GM23338 (cell line): ENCODE results near the gene GRIK2. TPM values are rescaled to one million over a fixed set of nuclear protein-coding genes. Genes with fewer than 3 reads are reported as not detected.

Source experiments
- ATAC-seq: fragments of 200-7000 bp; cut with Tn5 transposase; 3 replicates; pipeline ENCODE4 v1.9.1; 2020
- DNase-seq: peaks from one replicate; pipeline ENCODE4 v3.0.0-alpha.2; 2015; ENCODE audit warnings: low spot score
- H2AFZ ChIP-seq: fragments of 200-600 bp; sonication (generic); 2 replicates; pipeline ENCODE4 v1.8.0; 2016; ENCODE audit warnings: antibody characterized with exemption, mild to moderate bottlenecking, moderate library complexity
- H3F3A ChIP-seq: fragments of 200-600 bp; sonication (generic); replicated peaks from 2 replicates; pipeline ENCODE4 v1.8.0; 2017; ENCODE audit warnings: antibody characterized with exemption, mixed run types, low read depth
- H3K27ac ChIP-seq: fragments of 200-600 bp; sonication (generic); 2 replicates; pipeline ENCODE4 v1.6.1; 2016; ENCODE audit warnings: low read depth
- H3K27me3 ChIP-seq: fragments of 200-600 bp; sonication (generic); 2 replicates; pipeline ENCODE4 v1.8.0; 2016; ENCODE audit warnings: mild to moderate bottlenecking, mixed run types, moderate library complexity; ENCODE audit not compliant: insufficient read depth
- H3K36me3 ChIP-seq: fragments of 200-600 bp; sonication (generic); 2 replicates; pipeline ENCODE4 v1.8.0; 2016; ENCODE audit warnings: mild to moderate bottlenecking; ENCODE audit not compliant: insufficient read depth
- H3K4me1 ChIP-seq: fragments of 200-600 bp; sonication (generic); 2 replicates; pipeline ENCODE4 v1.8.0; 2016; ENCODE audit warnings: mild to moderate bottlenecking, moderate library complexity; ENCODE audit not compliant: insufficient read depth
- H3K4me2 ChIP-seq: fragments of 200-600 bp; sonication (generic); 2 replicates; pipeline ENCODE4 v1.7.1; 2017; ENCODE audit warnings: mixed run types
- H3K4me3 ChIP-seq: fragments of 200-600 bp; sonication (generic); 2 replicates; pipeline ENCODE4 v1.6.1; 2016; ENCODE audit warnings: mixed run types
- H3K79me2 ChIP-seq: fragments of 200-600 bp; sonication (generic); replicated peaks from 2 replicates; pipeline ENCODE4 v1.8.0; 2017; ENCODE audit warnings: mild to moderate bottlenecking; ENCODE audit not compliant: insufficient read depth
- H3K9me2 ChIP-seq: fragments of 200-600 bp; sonication (generic); 2 replicates; pipeline ENCODE4 v1.8.0; 2017; ENCODE audit not compliant: insufficient read depth
- H4K20me1 ChIP-seq: fragments of 200-600 bp; sonication (generic); replicated peaks from 2 replicates; pipeline ENCODE4 v1.8.0; 2017; ENCODE audit warnings: mild to moderate bottlenecking; ENCODE audit not compliant: insufficient read depth
- H3K27ac Mint-ChIP-seq: 2 replicates; pipeline ENCODE4 v1.8.0; 2020; ENCODE audit warnings: inconsistent platforms, mild to moderate bottlenecking, moderate library complexity, mixed read lengths
- H3K27me3 Mint-ChIP-seq: 3 replicates; pipeline ENCODE4 v1.8.0; 2022; ENCODE audit warnings: low read depth, mild to moderate bottlenecking, moderate library complexity, mixed read lengths, inconsistent platforms; ENCODE audit not compliant: insufficient read depth, poor library complexity
- H3K36me3 Mint-ChIP-seq: 3 replicates; pipeline ENCODE4 v1.8.0; 2021; ENCODE audit warnings: low read depth, mild to moderate bottlenecking, inconsistent platforms, moderate library complexity, mixed read lengths
- H3K4me1 Mint-ChIP-seq: 3 replicates; pipeline ENCODE4 v1.8.0; 2020; ENCODE audit warnings: mild to moderate bottlenecking, inconsistent platforms, mixed read lengths
- H3K4me3 Mint-ChIP-seq: 3 replicates; pipeline ENCODE4 v1.8.0; 2021; ENCODE audit warnings: moderate library complexity, mild to moderate bottlenecking, inconsistent platforms, mixed read lengths
- H3K9me3 Mint-ChIP-seq: 3 replicates; pipeline ENCODE4 v1.8.0; 2020; ENCODE audit warnings: moderate library complexity, mild to moderate bottlenecking, inconsistent platforms, mixed read lengths
- CREB1 ChIP-seq: fragments of 250-450 bp; sonication (Bioruptor Pico); IDR thresholded peaks from 2 replicates; pipeline ENCODE4 v1.5.0; 2020; ENCODE audit warnings: low read depth, mild to moderate bottlenecking, moderate library complexity
- CTCF ChIP-seq, 2 experiments: fragments of 200-600 bp in 1 of 2; sonication (generic) in 1 of 2; conservative IDR thresholded peaks; 2 replicates each; pipeline versions ENCODE4 v1.5.1 to v1.6.1; 2016 to 2017; ENCODE audit warnings: antibody characterized with exemption in 2 of 2, low read depth in 2 of 2, mild to moderate bottlenecking in 2 of 2, moderate library complexity in 1 of 2
- ETS1 ChIP-seq: IDR thresholded peaks from 2 replicates; pipeline ENCODE4 v1.6.1; 2016; ENCODE audit warnings: antibody characterized with exemption
- EZH2 ChIP-seq: fragments of 200-600 bp; sonication (generic); IDR thresholded peaks from one replicate; pipeline ENCODE4 v1.8.0; 2017; ENCODE audit warnings: antibody characterized with exemption, mild to moderate bottlenecking, low read depth; ENCODE audit not compliant: unreplicated experiment
- EZH2phosphoT487 ChIP-seq: fragments of 200-600 bp; sonication (generic); IDR thresholded peaks from one replicate; pipeline ENCODE4 v1.8.1; 2018; ENCODE audit warnings: antibody characterized with exemption; ENCODE audit not compliant: unreplicated experiment
- JUNB ChIP-seq: IDR thresholded peaks from one replicate; pipeline ENCODE4 v1.6.1; 2016; ENCODE audit warnings: antibody characterized with exemption; ENCODE audit not compliant: unreplicated experiment
- NANOG ChIP-seq: IDR thresholded peaks from 2 replicates; pipeline ENCODE4 v1.6.1; 2016; ENCODE audit warnings: antibody characterized with exemption, borderline replicate concordance
- POLR2AphosphoS5 ChIP-seq: IDR thresholded peaks from 2 replicates; pipeline ENCODE4 v1.6.1; 2016; ENCODE audit warnings: antibody characterized with exemption, low read depth
- REST ChIP-seq: IDR thresholded peaks from one replicate; pipeline ENCODE4 v1.6.1; 2018; ENCODE audit warnings: antibody characterized with exemption; ENCODE audit not compliant: unreplicated experiment
- STAT1 ChIP-seq: IDR thresholded peaks from one replicate; pipeline ENCODE4 v1.6.1; 2016; ENCODE audit warnings: antibody characterized with exemption; ENCODE audit not compliant: unreplicated experiment
- ZNF114 ChIP-seq: fragments of 250-450 bp; sonication (Bioruptor Pico); IDR thresholded peaks from 2 replicates; pipeline ENCODE4 v1.5.0; 2020; ENCODE audit warnings: mild to moderate bottlenecking, moderate library complexity
- ZNF331 ChIP-seq: fragments of 250-450 bp; sonication (Bioruptor Pico); IDR thresholded peaks from 2 replicates; pipeline ENCODE4 v1.5.0; 2020; ENCODE audit warnings: low read depth, mild to moderate bottlenecking, moderate library complexity
- ZNF462 ChIP-seq: fragments of 250-450 bp; sonication (Bioruptor Pico); IDR thresholded peaks from 2 replicates; pipeline ENCODE4 v1.5.0; 2020; ENCODE audit warnings: mild to moderate bottlenecking, moderate library complexity
- polyA plus RNA-seq: library from polyadenylated mRNA; unstranded; fragments of >200 nt; fragmentation: Nextera tagmentation; extraction: Ambion mirVana; gene quantifications from 2 replicates; pipeline ENCODE4 v1.2.1, GENCODE V29; 2016
- total RNA-seq: library from RNA; depleted of rRNA; stranded (reverse); fragments of >200 nt; shearing (Covaris generic); gene quantifications from 2 replicates; pipeline ENCODE4 v1.2.3, GENCODE V29; 2014

Gene GRIK2
- total and polyA plus RNA-seq, 2 experiments from 2014 or later: 0.73 to 3.0 TPM

GRCh38 chr6:101445527-101445926 lies 52.0 kb downstream of the GRIK2 start:
- no peaks in the 10 kb centered on the region for H3K9me2 ChIP-seq
- Mint-ChIP-seq H3K27ac (no peak overlapping the region), H3K4me1 (peaks cover 27% of the 10 kb centered on the region), H3K27me3 (peaks cover 1% of the 10 kb centered on the region), H3K36me3 (no peaks in the 10 kb centered on the region), H3K9me3 (no peaks in the 10 kb centered on the region), H3K4me3 (no peak overlapping the region)
- H4K20me1 ChIP-seq: no peaks in the 10 kb centered on the region
- no peak overlapping the region for H3K27ac ChIP-seq
- no peaks in the 10 kb centered on the region for H3K27me3 ChIP-seq
- H2AFZ ChIP-seq: no peak overlapping the region
- no peaks in the 10 kb centered on the region for H3K79me2 ChIP-seq
- no peak overlapping the region for H3K4me2 ChIP-seq
- H3K4me1 ChIP-seq: peaks cover 29% of the 10 kb centered on the region
- DNase-seq: no peak
- no peaks in the 10 kb centered on the region for H3K36me3 ChIP-seq
- no peak overlapping the region for H3K4me3 ChIP-seq
- no peaks in the 10 kb centered on the region for H3F3A ChIP-seq
- ATAC-seq: no peak
- no peak for TF ChIP-seq EZH2
- TF ChIP-seq EZH2phosphoT487: no peak
- TF ChIP-seq REST: no peak
- no peak for TF ChIP-seq ETS1
- TF ChIP-seq CREB1 (CRISPR knock-in tag): no peak
- TF ChIP-seq CTCF (conservative IDR thresholded peaks at IDR 0.05; ENCODE audit: low read depth in 2 of 2): no peak
- TF ChIP-seq ZNF114 (CRISPR knock-in tag): no peak
- TF ChIP-seq ZNF462 (CRISPR knock-in tag): no peak
- TF ChIP-seq JUNB: no peak
- TF ChIP-seq STAT1: no peak
- no peak for TF ChIP-seq NANOG
- no peak for TF ChIP-seq POLR2AphosphoS5
- no peak for TF ChIP-seq ZNF331
